Loucy (cell line): ENCODE data around the gene ADARB2.

Experiments used
- H2AFZ ChIP-seq: fragments of 200-600 bp; sonication (generic); 2 replicates; pipeline ENCODE4 v1.6.0; 2016; ENCODE audit warnings: antibody characterized with exemption, mild to moderate bottlenecking, low read length, moderate library complexity
- H3F3A ChIP-seq: fragments of 200-600 bp; 2 replicates; pipeline ENCODE4 v1.6.0; 2016; ENCODE audit warnings: antibody characterized with exemption, low read depth, mild to moderate bottlenecking
- H3K27me3 ChIP-seq: fragments of 200-600 bp; sonication (generic); 2 replicates; pipeline ENCODE4 v1.6.1; 2014; ENCODE audit warnings: low read length, mild to moderate bottlenecking; ENCODE audit not compliant: insufficient read depth, poor library complexity, severe bottlenecking
- H3K36me3 ChIP-seq: fragments of 200-600 bp; sonication (generic); 2 replicates; pipeline ENCODE4 v1.6.1; 2016; ENCODE audit warnings: low read length; ENCODE audit not compliant: insufficient read depth
- H3K4me1 ChIP-seq: fragments of 200-600 bp; sonication (generic); 2 replicates; pipeline ENCODE4 v1.5.1; 2014; ENCODE audit warnings: low read length, mild to moderate bottlenecking; ENCODE audit not compliant: insufficient read depth, poor library complexity, severe bottlenecking
- H3K4me2 ChIP-seq: fragments of 200-600 bp; sonication (generic); 2 replicates; pipeline ENCODE4 v1.6.0; 2014; ENCODE audit warnings: antibody characterized with exemption, low read length, low read depth, mild to moderate bottlenecking; ENCODE audit not compliant: poor library complexity, severe bottlenecking
- H3K4me3 ChIP-seq: fragments of 200-600 bp; sonication (generic); 2 replicates; pipeline ENCODE4 v1.5.1; 2014; ENCODE audit warnings: low read length, mild to moderate bottlenecking, mixed read lengths; ENCODE audit not compliant: poor library complexity, severe bottlenecking
- H3K79me2 ChIP-seq: fragments of 200-600 bp; sonication (generic); 2 replicates; pipeline ENCODE4 v1.6.1; 2014; ENCODE audit warnings: low read length; ENCODE audit not compliant: insufficient read depth
- H3K9ac ChIP-seq: fragments of 200-600 bp; sonication (generic); 2 replicates; pipeline ENCODE4 v1.6.0; 2014; ENCODE audit warnings: mild to moderate bottlenecking, low read depth, low read length, moderate library complexity; ENCODE audit not compliant: poor library complexity, severe bottlenecking
- H3K9me2 ChIP-seq: fragments of 200-600 bp; sonication (generic); replicated peaks from 2 replicates; pipeline ENCODE4 v1.6.1; 2016; ENCODE audit warnings: low read depth, low read length, mixed read lengths
- H3K9me3 ChIP-seq: fragments of 200-600 bp; sonication (generic); 2 replicates; pipeline ENCODE4 v1.6.1; 2014; ENCODE audit warnings: mild to moderate bottlenecking, antibody characterized with exemption, low read length, low read depth; ENCODE audit not compliant: insufficient read depth
- H4K20me1 ChIP-seq: fragments of 200-600 bp; sonication (generic); 2 replicates; pipeline ENCODE4 v1.6.0; 2014; ENCODE audit warnings: antibody characterized with exemption, low read length, mild to moderate bottlenecking; ENCODE audit not compliant: insufficient read depth, poor library complexity, severe bottlenecking
- CTCF ChIP-seq: fragments of 200-600 bp; sonication (generic); conservative IDR thresholded peaks from 2 replicates; pipeline ENCODE4 v1.5.1; 2014; ENCODE audit warnings: mild to moderate bottlenecking, antibody characterized with exemption, low read length
- EZH2phosphoT487 ChIP-seq: fragments of 200-600 bp; IDR thresholded peaks from 2 replicates; pipeline ENCODE4 v1.6.1; 2018; ENCODE audit warnings: antibody characterized with exemption, mild to moderate bottlenecking, moderate library complexity, borderline replicate concordance

Gene ADARB2

GRCh38 chr10:1242975-1243374, 494.4 kb downstream of the ADARB2 start:
- TF ChIP-seq CTCF (no peak), EZH2phosphoT487 (no peak)
- H3K27me3 ChIP-seq, result peaks cover 5% of the 10 kb centered on the region

GRCh38 chr10:1241973-1242935, 495.1 kb downstream of the ADARB2 start:
- H3F3A ChIP-seq, result no peaks in the 10 kb centered on the region
- no peak overlapping the region for H2AFZ ChIP-seq
- H3K36me3 ChIP-seq, result no peaks in the 10 kb centered on the region
- no peak overlapping the region for H3K4me2 ChIP-seq
- no peaks in the 10 kb centered on the region for H3K79me2 ChIP-seq
- H3K4me1 ChIP-seq, result peaks cover 17% of the 10 kb centered on the region
- H3K27me3 ChIP-seq, result no peaks in the 10 kb centered on the region
- no peaks in the 10 kb centered on the region for H3K9me3 ChIP-seq
- no peak overlapping the region for H3K9ac ChIP-seq
- no peak for TF ChIP-seq EZH2phosphoT487
- no peak for TF ChIP-seq CTCF
- no peak overlapping the region for H3K4me3 ChIP-seq
- H4K20me1 ChIP-seq, result no peaks in the 10 kb centered on the region
- no peaks in the 10 kb centered on the region for H3K9me2 ChIP-seq

More at GRCh38 chr10:1242975-1243374, 494.4 kb downstream of the ADARB2 start:
- Histone ChIP-seq H3K9ac (no peak overlapping the region), H3F3A (no peaks in the 10 kb centered on the region), H4K20me1 (no peaks in the 10 kb centered on the region), H3K36me3 (no peaks in the 10 kb centered on the region), H2AFZ (no peak overlapping the region), H3K9me3 (no peaks in the 10 kb centered on the region), H3K4me2 (no peak overlapping the region), H3K4me3 (no peak overlapping the region), H3K9me2 (no peaks in the 10 kb centered on the region), H3K79me2 (no peaks in the 10 kb centered on the region), H3K4me1 (peaks cover 17% of the 10 kb centered on the region)

GRCh38 chr10:1241322-1241890, 495.9 kb downstream of the ADARB2 start:
- no peaks in the 10 kb centered on the region for H3K9me3 ChIP-seq
- H4K20me1 ChIP-seq, result no peaks in the 10 kb centered on the region
- peaks cover 17% of the 10 kb centered on the region for H3K4me1 ChIP-seq
- no peaks in the 10 kb centered on the region for H3K79me2 ChIP-seq
- no peak overlapping the region for H2AFZ ChIP-seq
- TF ChIP-seq CTCF (no peak), EZH2phosphoT487 (no peak)
- H3K9ac ChIP-seq, result no peak overlapping the region
- H3K4me2 ChIP-seq, result no peak overlapping the region
- H3K9me2 ChIP-seq, result no peaks in the 10 kb centered on the region
- H3K36me3 ChIP-seq, result no peaks in the 10 kb centered on the region
- no peaks in the 10 kb centered on the region for H3F3A ChIP-seq
- H3K4me3 ChIP-seq, result no peak overlapping the region
- H3K27me3 ChIP-seq, result no peaks in the 10 kb centered on the region
